HL-60 (cell line): ENCODE results near the gene CSAD.
"Not testable (repeated sequence)": the region's sequence is repeated elsewhere in the genome, so short reads cannot be mapped to it uniquely, and the experiment has no call there.

Experiments used
- DNase-seq, 2 experiments: peaks; one replicate each; pipeline ENCODE4 v3.0.0-alpha.2; 2010 to 2020; ENCODE audit warnings: low read depth in 1 of 2, low spot score in 1 of 2
- H3K27ac ChIP-seq: fragments of 250-450 bp; sonication (Bioruptor Pico); replicated peaks from 2 replicates; pipeline ENCODE4 v1.5.1; 2020; ENCODE audit warnings: mild to moderate bottlenecking, moderate library complexity
- H3K27me3 ChIP-seq: fragments of 250-450 bp; sonication (Bioruptor Pico); 2 replicates; pipeline ENCODE4 v1.5.1; 2021; ENCODE audit warnings: mild to moderate bottlenecking, moderate library complexity; ENCODE audit not compliant: insufficient read depth, poor library complexity, severe bottlenecking
- H3K4me3 ChIP-seq: replicated peaks from 2 replicates; pipeline ENCODE4 v1.5.1; 2011; ENCODE audit warnings: mild to moderate bottlenecking, control low read depth, low read length; ENCODE audit not compliant: insufficient read depth
- GABPA ChIP-seq: IDR thresholded peaks from 2 replicates; pipeline ENCODE4 v1.6.1; 2012; ENCODE audit warnings: low read depth
- POLR2AphosphoS5 ChIP-seq: IDR thresholded peaks from 2 replicates; pipeline ENCODE4 v1.6.1; 2012; ENCODE audit warnings: low read depth
- SPI1 ChIP-seq: IDR thresholded peaks from 2 replicates; pipeline ENCODE4 v1.6.1; 2012; ENCODE audit warnings: low read depth, mild to moderate bottlenecking, borderline replicate concordance
- TF ChIP-seq, protein P1 (sequence below): IDR thresholded peaks from 2 replicates; pipeline ENCODE4 v1.6.1; 2012; ENCODE audit warnings: low read depth; ENCODE audit not compliant: insufficient replicate concordance
- TF ChIP-seq, protein P2 (sequence below): IDR thresholded peaks from one replicate; pipeline ENCODE4 v1.5.1; 2011; ENCODE audit warnings: low read length, control low read depth, inconsistent platforms; ENCODE audit not compliant: insufficient read depth

CSAD gene

DNA sequence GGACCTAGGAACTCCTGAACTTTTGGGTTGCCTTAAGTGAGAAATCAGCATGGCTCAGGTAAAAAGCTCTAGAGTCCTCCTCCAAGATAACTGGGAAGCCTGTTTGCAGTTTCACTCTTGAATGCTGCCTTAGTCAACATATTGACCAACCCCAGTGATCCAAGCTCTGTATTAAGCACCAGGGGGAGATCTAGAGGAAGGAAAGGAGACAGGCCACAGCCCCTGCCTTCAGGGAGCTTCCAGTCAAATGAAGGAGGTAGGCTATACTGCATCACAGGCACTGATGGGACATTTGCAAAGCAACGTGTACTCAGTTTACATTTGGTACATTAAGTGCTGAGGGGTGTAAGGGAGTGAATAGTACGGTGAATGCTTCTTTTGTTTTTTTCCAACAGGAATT lies 1.2 kb upstream of the CSAD start:
- Histone ChIP-seq H3K27me3 (no peaks in the 10 kb centered on the region), H3K4me3 (peak overlapping the region; percentile 82; the same call in 1 of the 2 replicates), H3K27ac (no peak overlapping the region)
- TF ChIP-seq, protein P1, sequence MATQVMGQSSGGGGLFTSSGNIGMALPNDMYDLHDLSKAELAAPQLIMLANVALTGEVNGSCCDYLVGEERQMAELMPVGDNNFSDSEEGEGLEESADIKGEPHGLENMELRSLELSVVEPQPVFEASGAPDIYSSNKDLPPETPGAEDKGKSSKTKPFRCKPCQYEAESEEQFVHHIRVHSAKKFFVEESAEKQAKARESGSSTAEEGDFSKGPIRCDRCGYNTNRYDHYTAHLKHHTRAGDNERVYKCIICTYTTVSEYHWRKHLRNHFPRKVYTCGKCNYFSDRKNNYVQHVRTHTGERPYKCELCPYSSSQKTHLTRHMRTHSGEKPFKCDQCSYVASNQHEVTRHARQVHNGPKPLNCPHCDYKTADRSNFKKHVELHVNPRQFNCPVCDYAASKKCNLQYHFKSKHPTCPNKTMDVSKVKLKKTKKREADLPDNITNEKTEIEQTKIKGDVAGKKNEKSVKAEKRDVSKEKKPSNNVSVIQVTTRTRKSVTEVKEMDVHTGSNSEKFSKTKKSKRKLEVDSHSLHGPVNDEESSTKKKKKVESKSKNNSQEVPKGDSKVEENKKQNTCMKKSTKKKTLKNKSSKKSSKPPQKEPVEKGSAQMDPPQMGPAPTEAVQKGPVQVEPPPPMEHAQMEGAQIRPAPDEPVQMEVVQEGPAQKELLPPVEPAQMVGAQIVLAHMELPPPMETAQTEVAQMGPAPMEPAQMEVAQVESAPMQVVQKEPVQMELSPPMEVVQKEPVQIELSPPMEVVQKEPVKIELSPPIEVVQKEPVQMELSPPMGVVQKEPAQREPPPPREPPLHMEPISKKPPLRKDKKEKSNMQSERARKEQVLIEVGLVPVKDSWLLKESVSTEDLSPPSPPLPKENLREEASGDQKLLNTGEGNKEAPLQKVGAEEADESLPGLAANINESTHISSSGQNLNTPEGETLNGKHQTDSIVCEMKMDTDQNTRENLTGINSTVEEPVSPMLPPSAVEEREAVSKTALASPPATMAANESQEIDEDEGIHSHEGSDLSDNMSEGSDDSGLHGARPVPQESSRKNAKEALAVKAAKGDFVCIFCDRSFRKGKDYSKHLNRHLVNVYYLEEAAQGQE = no peak
- TF ChIP-seq, protein P2, sequence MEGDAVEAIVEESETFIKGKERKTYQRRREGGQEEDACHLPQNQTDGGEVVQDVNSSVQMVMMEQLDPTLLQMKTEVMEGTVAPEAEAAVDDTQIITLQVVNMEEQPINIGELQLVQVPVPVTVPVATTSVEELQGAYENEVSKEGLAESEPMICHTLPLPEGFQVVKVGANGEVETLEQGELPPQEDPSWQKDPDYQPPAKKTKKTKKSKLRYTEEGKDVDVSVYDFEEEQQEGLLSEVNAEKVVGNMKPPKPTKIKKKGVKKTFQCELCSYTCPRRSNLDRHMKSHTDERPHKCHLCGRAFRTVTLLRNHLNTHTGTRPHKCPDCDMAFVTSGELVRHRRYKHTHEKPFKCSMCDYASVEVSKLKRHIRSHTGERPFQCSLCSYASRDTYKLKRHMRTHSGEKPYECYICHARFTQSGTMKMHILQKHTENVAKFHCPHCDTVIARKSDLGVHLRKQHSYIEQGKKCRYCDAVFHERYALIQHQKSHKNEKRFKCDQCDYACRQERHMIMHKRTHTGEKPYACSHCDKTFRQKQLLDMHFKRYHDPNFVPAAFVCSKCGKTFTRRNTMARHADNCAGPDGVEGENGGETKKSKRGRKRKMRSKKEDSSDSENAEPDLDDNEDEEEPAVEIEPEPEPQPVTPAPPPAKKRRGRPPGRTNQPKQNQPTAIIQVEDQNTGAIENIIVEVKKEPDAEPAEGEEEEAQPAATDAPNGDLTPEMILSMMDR = no peak
- TF ChIP-seq SPI1 = no peak
- no peak for TF ChIP-seq POLR2AphosphoS5
- TF ChIP-seq GABPA = no peak
- no peak for DNase-seq

DNA sequence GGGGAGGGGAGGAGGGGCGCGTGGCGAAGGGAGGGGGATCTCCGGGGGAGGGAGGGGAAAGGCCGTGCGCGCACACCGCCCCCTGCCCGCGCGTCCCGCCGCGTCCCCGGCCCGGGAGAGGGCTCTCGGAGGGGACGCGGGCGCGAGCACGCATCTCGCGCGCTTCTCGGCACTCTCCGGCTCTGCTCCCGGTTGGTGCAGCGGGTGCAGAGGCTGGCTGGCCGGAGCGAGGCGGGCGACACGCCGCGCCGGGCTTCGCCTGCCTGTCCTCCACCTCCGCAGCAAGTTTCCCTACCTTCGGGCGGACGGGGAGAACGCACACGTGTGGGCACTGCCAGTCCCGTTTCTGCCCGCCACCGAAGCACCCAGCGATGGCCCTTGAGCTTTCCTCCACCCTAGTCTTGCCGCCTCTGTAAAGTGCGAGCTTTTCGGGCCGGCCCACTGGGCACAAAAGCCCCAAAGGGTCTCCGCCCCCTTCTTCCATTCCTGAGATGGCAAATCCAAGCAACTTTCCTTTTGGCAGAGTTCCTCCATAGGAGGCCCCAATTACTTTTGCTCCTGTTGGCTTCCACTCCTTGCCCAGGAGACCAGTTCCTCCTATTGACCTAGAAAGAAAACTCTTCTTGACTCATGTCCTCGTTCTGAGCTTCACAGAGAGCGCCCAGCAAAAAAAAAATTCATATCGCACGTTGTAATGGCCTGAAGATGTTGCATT lies 363 bp upstream of the CSAD start:
- no peaks in the 10 kb centered on the region for H3K27me3 ChIP-seq
- peak overlapping the region; percentile 92 for H3K27ac ChIP-seq
- TF ChIP-seq SPI1 (0 out of 2 replicates have a peak, but pooled peaks have one; percentile 27), POLR2AphosphoS5 (no peak), GABPA (no peak)
- peak overlapping the region; percentile 82 for H3K4me3 ChIP-seq
- peak in 1 of 2 experiments; percentile 78 for DNase-seq

DNA sequence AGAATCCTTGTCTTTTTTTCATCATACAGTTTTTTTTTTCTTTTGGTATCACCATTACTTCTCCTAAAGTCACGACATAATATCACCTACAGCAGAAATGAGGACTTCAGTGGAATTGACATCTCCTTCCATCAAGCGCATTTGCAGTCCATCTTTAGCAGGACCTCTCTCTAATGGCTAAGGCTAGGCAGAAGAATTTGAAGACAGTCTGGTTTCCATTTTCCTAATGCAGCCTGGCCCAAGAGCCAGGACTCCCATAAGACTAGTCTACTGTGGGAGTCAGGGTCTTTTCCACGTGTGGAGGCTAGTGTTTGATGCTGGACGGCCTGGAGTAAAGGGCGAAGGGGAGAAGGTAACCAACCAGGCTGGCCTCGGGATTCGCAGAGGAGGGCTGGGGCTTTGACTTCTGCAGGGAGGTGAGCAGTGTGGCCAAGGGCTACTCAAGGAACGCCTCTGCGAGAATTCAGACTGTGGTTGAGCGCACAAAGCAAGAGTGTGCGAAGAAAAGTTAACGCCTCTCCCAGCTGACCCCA lies 972 bp downstream of the CSAD start:
- TF ChIP-seq SPI1 = no peak
- TF ChIP-seq, protein P1 = no peak
- no peak for TF ChIP-seq POLR2AphosphoS5
- TF ChIP-seq, protein P2 = no peak
- no peak for TF ChIP-seq GABPA
- DNase-seq = peak in 1 of 2 experiments; percentile 36
- H3K4me3 ChIP-seq = peak overlapping the region; percentile 82
- peak overlapping the region; percentile 92 for H3K27ac ChIP-seq
- H3K27me3 ChIP-seq = no peaks in the 10 kb centered on the region

DNA sequence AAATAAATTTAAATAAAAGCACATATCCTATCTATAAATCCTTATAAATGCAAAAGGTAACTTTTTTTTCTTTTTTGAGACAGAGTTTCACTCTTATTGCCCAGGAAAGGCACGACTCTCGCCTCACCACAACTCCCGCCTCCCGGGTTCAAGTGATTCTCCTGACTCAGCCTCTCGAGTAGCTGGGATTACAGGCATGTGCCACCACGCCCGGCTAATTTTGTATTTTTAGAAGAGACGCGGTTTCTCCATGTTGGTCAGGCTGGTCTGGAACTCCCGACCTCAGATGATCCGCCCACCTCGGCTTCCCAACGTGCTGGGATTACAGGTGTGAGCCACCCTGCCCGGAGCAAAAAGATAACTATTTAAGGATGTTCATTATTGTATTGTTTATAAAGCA lies 1.9 kb downstream of the CSAD start:
- H3K27me3 ChIP-seq, DNase-seq, H3K4me3 ChIP-seq, H3K27ac ChIP-seq: not testable (repeated sequence)

DNA sequence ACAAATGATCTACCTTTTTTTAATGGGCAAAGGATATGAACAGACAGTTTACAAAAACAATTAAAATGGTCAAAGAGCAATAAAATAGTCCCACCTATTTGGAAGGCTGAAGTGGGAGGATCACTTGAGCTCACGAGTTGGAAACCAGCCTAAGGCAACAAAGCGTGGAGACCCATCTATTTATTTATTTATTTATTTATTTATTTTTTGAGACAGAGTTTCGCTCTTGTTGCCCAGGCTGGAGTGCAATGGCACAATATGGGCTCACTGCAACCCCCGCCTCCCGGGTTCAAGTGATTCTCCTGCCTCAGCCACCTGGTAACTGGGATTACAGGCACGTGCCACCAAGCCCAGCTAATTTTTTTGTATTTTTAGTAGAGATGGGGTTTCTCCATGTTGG lies 3.3 kb downstream of the CSAD start:
- not testable (repeated sequence) for H3K4me3 ChIP-seq, H3K27me3 ChIP-seq, H3K27ac ChIP-seq, DNase-seq
